Mesodermal cell (in vitro differentiated cells): Measurements from ENCODE around the gene RBM18.

Source experiments
- H3K27ac ChIP-seq: 2 replicates; pipeline ENCODE4 v1.7.0; 2013; ENCODE audit warnings: mild to moderate bottlenecking, low read depth, low read length, moderate library complexity; ENCODE audit not compliant: severe bottlenecking
- H3K36me3 ChIP-seq: 2 replicates; pipeline ENCODE4 v1.7.1; 2013; ENCODE audit warnings: mild to moderate bottlenecking, low read length, moderate library complexity; ENCODE audit not compliant: control insufficient read depth, insufficient read depth
- H3K4me1 ChIP-seq: one replicate; pipeline ENCODE4 v1.7.1; 2013; ENCODE audit warnings: mild to moderate bottlenecking, low read length; ENCODE audit not compliant: insufficient read depth, control insufficient read depth, poor library complexity, severe bottlenecking
- H3K4me3 ChIP-seq: 2 replicates; pipeline ENCODE4 v1.7.0; 2013; ENCODE audit warnings: low read length, control low read depth, mild to moderate bottlenecking; ENCODE audit not compliant: insufficient read depth, poor library complexity, severe bottlenecking; ENCODE audit errors: extremely low read depth
- H3K9me3 ChIP-seq: 2 replicates; pipeline ENCODE4 v1.7.1; 2013; ENCODE audit warnings: mild to moderate bottlenecking, low read length, moderate library complexity; ENCODE audit not compliant: control insufficient read depth
- WGBS, 2 experiments: methylation state at CpG; one replicate each; pipeline ENCODE4 v1.1.5; 2013; ENCODE audit warnings: missing lambda C conversion rate in 2 of 2; ENCODE audit not compliant: insufficient coverage in 2 of 2; 5-methylcytosine and 5-hydroxymethylcytosine counted together

The RBM18 gene

GRCh38 chr9:122202111-122202510, 62.5 kb downstream of the RBM18 start:
- 97 to 100% methylated on average over 2 to 3 of the region's 3 CpGs for WGBS, 2 experiments
- Histone ChIP-seq H3K27ac (no peak overlapping the region), H3K4me1 (peaks cover 3% of the 10 kb centered on the region), H3K9me3 (no peaks in the 10 kb centered on the region), H3K4me3 (no peak overlapping the region), H3K36me3 (no peaks in the 10 kb centered on the region)

- WGBS, 2 experiments: 86 to 100% methylated on average over 1 of the region's 1 CpG
- Histone ChIP-seq H3K9me3 (no peaks in the 10 kb centered on the region), H3K4me1 (peaks cover 3% of the 10 kb centered on the region), H3K27ac (no peak overlapping the region), H3K36me3 (no peaks in the 10 kb centered on the region), H3K4me3 (no peak overlapping the region)
Observed at GRCh38 chr9:122201641-122202040, 63.0 kb downstream of the RBM18 start.

GRCh38 chr9:122200960-122201595, 63.6 kb downstream of the RBM18 start:
- 93 to 100% methylated on average over 1 to 5 of the region's 7 CpGs for WGBS, 2 experiments
- H3K4me3 ChIP-seq: no peak overlapping the region

GRCh38 chr9:122197882-122198281, 66.8 kb downstream of the RBM18 start:
- peaks cover 3% of the 10 kb centered on the region for H3K4me1 ChIP-seq
- no peak overlapping the region for H3K27ac ChIP-seq
- H3K9me3 ChIP-seq: no peaks in the 10 kb centered on the region
- H3K4me3 ChIP-seq: no peak overlapping the region
- H3K36me3 ChIP-seq: no peaks in the 10 kb centered on the region
- 89 to 100% methylated on average over 2 to 3 of the region's 4 CpGs for WGBS, 2 experiments

More at GRCh38 chr9:122200960-122201595, 63.6 kb downstream of the RBM18 start:
- Histone ChIP-seq H3K9me3 (no peaks in the 10 kb centered on the region), H3K4me1 (peaks cover 3% of the 10 kb centered on the region), H3K36me3 (no peaks in the 10 kb centered on the region), H3K27ac (no peak overlapping the region)

GRCh38 chr9:122197426-122197825, 67.2 kb downstream of the RBM18 start:
- Histone ChIP-seq H3K9me3 (no peaks in the 10 kb centered on the region), H3K27ac (no peak overlapping the region), H3K4me1 (peaks cover 3% of the 10 kb centered on the region), H3K4me3 (no peak overlapping the region), H3K36me3 (no peaks in the 10 kb centered on the region)
- 72 to 76% methylated on average over 6 to 7 of the region's 7 CpGs for WGBS, 2 experiments

GRCh38 chr9:122195875-122196274, 68.8 kb downstream of the RBM18 start:
- WGBS, 2 experiments: 87% methylated on average over 2 of the region's 4 CpGs; no CpG with 5 or more reads in 1 of the 2 experiments
- H3K4me3 ChIP-seq: no peak overlapping the region
- no peaks in the 10 kb centered on the region for H3K36me3 ChIP-seq
- no peak overlapping the region for H3K27ac ChIP-seq
- no peaks in the 10 kb centered on the region for H3K4me1 ChIP-seq
- H3K9me3 ChIP-seq: no peaks in the 10 kb centered on the region

- Histone ChIP-seq H3K4me3 (no peak overlapping the region), H3K36me3 (no peaks in the 10 kb centered on the region), H3K4me1 (no peaks in the 10 kb centered on the region), H3K9me3 (no peaks in the 10 kb centered on the region), H3K27ac (no peak overlapping the region)
- 82 to 87% methylated on average over 6 of the region's 6 CpGs for WGBS, 2 experiments
Observed at GRCh38 chr9:122193651-122194050, 71.0 kb downstream of the RBM18 start.

GRCh38 chr9:122192914-122193525, 71.6 kb downstream of the RBM18 start:
- 67 to 88% methylated on average over 1 to 8 of the region's 16 CpGs for WGBS, 2 experiments
- H3K9me3 ChIP-seq: no peaks in the 10 kb centered on the region
- H3K4me1 ChIP-seq: no peaks in the 10 kb centered on the region
- H3K27ac ChIP-seq: no peak overlapping the region
- no peak overlapping the region for H3K4me3 ChIP-seq
- no peaks in the 10 kb centered on the region for H3K36me3 ChIP-seq

GRCh38 chr9:122192261-122192875, 72.3 kb downstream of the RBM18 start:
- Histone ChIP-seq H3K9me3 (no peaks in the 10 kb centered on the region), H3K36me3 (no peaks in the 10 kb centered on the region), H3K4me3 (no peak overlapping the region), H3K4me1 (no peaks in the 10 kb centered on the region), H3K27ac (no peak overlapping the region)
- 87 to 88% methylated on average over 2 to 5 of the region's 5 CpGs for WGBS, 2 experiments

GRCh38 chr9:122191584-122191983, 73.1 kb downstream of the RBM18 start:
- no peaks in the 10 kb centered on the region for H3K9me3 ChIP-seq
- no peaks in the 10 kb centered on the region for H3K36me3 ChIP-seq
- no peak overlapping the region for H3K4me3 ChIP-seq
- WGBS, 2 experiments: 87 to 91% methylated on average over 6 to 11 of the region's 11 CpGs
- no peaks in the 10 kb centered on the region for H3K4me1 ChIP-seq
- H3K27ac ChIP-seq: no peak overlapping the region
